GM18909 (cell line): ENCODE measurements around the gene RNF40.

Experiments used
- ATAC-seq: cut with Tn5 transposase; IDR thresholded peaks from one replicate; pipeline ENCODE4 v1.9.1; 2021; ENCODE audit warnings: mild to moderate bottlenecking; ENCODE audit not compliant: unreplicated experiment, poor library complexity

Gene RNF40

DNA sequence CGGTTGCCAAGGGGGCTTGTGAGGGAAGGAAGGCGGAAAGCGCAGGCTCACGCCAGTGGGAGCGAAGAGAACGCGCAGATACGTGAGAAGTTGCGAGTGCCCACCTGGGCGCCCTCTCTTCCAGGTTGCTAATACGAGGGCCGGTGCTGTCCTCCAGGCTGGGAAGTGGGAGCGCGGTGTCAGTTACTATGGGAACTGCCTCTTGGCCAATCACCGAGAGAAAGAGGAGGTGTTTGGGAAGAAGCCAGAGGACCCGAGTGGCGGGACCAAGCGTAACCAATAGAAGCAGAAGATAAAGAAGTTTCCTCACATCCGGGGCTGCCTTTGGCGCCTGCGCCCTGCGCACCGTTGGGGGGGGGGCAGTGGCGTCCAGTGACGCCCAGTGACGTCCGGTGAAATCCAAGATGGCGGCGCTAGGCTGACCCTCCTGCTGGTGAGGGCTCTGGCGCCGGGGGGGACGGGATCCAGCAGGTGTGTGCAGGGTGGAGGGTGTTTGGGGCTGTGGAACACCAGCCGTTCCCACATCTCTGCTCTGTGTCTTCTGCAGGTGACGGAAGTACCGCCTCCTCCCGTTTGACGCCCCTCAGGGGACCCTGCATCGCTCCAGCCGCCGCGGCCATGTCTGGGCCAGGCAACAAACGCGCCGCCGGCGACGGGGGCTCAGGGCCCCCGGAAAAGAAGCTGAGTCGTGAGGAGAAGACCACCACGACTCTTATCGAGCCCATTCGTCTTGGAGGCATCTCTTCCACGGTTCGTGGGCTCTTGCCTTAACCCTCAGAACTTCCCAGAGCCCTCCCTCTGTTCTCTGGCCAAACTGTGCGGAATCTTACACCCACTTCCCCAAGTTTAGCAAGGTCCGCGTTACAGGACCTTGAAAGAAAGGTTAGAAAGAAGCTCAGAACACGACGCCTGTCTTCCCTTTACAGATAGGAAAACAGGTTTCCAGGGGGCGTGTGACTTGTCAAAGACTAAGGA is at the start of gene RNF40, which contains the start of gene CFAP119:
Gene RNF40, plus strand, starts transcription at position 395 of the 975 bp plus-strand sequence. Its CDS starts 224 bp downstream, at position 619.
Gene CFAP119, minus strand, starts transcription at position 135 of the 975 bp plus-strand sequence. CDS start 314 bp downstream, outside the sequence.
- peak; percentile 89 for ATAC-seq

- no peak for ATAC-seq
These were observed 46.2 kb upstream of the RNF40 start for GRCh38 chr16:30715750-30716445.

DNA sequence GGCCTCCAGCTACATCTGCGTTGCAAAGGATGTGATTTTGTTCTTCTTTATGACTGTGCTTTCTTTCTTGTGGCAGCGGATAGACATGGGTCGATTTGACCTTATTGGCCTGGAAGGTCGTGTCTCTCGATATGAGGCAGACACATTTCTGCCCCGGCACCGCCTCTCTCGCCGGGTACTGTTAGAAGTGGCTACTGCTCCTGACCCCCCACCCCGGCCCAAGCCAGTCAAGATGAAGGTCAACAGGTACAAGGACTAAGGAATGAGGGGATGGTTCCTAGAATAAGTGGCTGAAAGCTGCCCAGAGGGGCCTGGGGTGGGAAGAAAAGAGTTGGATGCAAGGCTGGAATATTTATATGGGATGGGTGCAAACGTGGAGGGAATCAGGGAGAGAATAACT is 42.0 kb upstream of the RNF40 start:
- ATAC-seq = no peak

GRCh38 chr16:30720694-30721093 is 41.4 kb upstream of the RNF40 start:
- ATAC-seq = no peak

- ATAC-seq = no peak
These were observed 41.0 kb upstream of the RNF40 start for GRCh38 chr16:30721167-30721566.

DNA sequence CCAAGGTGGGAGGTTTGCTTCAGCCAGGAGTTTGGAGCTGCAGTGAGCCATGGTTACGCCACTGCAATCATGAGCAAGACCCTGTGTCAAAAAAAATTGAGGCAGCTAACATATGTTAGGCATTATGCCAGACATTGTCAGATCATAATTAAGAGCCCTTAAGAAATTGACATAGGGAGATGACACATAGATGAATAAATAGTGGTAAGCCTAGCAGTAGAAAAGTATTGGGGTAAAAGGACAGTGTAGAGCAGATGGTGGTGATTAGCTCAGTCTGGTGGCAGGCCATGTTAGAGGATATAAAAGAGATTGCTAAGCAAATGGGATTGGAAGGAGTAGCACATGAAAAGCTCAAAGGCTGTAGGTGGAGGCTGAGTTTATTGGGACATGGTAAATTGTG is 40.5 kb upstream of the RNF40 start:
- ATAC-seq = no peak

DNA sequence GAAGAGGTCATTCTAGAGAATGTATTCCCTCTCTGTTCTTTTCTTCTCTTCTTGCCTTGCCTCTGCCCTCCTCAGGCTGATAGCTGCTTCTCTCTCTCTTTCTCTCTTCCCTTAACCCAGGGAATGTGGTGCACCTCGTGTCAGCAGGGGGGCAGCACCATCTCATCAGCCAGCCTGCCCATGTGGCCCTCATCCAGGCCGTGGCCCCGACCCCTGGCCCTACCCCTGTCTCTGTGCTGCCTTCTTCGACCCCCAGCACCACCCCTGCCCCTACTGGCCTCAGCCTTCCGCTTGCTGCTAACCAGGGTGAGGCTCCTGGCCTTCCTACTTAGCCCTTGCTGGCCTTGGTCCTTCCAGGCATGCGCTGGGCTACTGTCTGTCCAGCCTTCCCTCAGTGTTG is 39.7 kb upstream of the RNF40 start:
- no peak for ATAC-seq

- ATAC-seq = no peak
These were observed 39.2 kb upstream of the RNF40 start for GRCh38 chr16:30722916-30723315.

DNA sequence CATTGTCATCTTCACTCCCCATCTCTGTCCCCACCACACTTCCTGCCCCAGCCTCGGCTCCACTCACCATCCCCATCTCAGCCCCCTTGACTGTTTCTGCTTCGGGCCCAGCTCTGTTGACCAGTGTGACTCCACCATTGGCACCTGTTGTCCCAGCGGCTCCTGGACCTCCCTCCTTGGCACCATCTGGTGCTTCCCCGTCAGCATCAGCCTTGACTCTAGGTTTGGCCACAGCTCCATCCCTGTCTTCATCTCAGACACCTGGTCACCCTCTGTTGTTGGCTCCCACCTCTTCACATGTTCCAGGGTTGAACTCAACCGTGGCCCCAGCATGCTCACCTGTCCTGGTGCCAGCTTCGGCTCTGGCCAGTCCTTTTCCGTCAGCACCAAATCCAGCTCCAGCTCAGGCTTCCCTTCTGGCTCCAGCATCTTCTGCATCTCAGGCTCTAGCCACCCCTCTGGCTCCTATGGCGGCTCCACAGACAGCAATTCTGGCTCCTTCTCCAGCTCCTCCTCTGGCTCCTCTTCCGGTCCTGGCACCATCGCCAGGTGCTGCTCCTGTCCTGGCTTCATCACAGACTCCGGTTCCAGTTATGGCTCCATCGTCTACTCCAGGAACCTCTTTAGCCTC is 38.3 kb upstream of the RNF40 start:
- ATAC-seq = no peak

DNA sequence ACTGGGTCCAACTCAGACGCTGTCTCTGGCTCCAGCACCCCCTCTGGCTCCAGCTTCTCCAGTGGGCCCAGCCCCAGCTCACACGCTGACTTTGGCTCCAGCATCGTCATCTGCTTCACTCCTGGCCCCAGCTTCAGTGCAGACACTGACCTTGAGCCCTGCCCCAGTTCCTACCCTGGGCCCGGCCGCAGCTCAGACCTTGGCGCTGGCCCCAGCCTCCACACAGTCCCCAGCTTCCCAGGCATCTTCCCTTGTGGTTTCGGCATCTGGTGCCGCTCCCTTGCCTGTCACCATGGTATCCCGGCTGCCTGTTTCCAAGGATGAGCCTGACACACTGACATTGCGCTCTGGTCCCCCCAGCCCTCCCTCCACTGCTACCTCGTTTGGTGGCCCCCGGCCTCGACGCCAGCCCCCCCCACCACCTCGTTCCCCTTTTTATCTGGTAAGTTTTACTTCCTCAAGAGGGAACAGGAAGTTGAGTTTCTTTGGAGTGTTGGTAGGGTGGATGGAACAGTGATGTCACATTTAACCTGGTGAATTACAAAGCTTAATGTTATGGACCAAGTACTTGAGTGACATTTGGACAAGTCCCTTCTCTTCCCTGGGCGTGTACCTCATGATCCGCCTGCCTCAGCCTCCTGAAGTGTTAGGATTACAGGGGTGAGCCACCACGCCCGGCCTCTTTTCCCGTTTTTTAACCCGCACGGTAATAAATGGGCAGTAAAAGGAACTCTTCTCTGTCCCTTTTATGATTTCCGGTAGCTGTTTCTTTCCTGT is 37.3 kb upstream of the RNF40 start:
- no peak for ATAC-seq

GRCh38 chr16:30725418-30725792 is 36.7 kb upstream of the RNF40 start:
- no peak for ATAC-seq

- no peak for ATAC-seq
These were observed 33.8 kb upstream of the RNF40 start for GRCh38 chr16:30728321-30728720.

DNA sequence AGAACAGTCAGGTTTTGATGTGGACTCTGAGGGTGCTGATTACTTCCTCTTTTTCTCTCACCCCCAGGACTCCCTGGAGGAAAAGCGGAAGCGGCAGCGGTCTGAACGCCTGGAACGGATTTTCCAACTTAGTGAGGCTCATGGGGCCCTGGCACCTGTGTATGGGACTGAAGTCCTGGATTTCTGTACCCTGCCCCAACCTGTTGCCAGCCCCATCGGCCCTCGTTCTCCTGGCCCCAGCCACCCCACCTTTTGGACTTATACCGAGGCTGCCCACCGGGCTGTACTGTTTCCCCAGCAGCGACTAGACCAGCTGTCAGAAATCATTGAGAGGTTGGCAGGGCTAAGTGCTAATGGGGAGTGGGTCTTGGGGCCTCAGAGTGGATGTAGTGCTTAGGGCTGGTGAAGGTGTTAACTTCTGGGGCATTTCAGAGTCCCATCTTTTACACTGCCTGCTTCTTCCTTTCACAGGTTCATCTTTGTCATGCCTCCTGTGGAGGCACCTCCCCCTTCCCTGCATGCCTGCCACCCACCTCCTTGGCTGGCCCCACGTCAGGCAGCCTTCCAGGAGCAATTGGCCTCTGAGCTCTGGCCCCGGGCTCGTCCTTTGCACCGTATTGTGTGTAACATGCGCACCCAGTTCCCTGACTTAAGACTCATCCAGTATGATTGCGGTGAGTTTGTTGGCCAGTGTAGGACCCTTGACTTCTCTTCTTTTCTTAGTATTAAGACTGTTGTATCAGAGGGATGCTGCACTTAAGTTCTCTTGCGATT is 33.0 kb upstream of the RNF40 start:
- ATAC-seq = no peak

GRCh38 chr16:30731411-30731810 is 30.7 kb upstream of the RNF40 start:
- no peak for ATAC-seq

DNA sequence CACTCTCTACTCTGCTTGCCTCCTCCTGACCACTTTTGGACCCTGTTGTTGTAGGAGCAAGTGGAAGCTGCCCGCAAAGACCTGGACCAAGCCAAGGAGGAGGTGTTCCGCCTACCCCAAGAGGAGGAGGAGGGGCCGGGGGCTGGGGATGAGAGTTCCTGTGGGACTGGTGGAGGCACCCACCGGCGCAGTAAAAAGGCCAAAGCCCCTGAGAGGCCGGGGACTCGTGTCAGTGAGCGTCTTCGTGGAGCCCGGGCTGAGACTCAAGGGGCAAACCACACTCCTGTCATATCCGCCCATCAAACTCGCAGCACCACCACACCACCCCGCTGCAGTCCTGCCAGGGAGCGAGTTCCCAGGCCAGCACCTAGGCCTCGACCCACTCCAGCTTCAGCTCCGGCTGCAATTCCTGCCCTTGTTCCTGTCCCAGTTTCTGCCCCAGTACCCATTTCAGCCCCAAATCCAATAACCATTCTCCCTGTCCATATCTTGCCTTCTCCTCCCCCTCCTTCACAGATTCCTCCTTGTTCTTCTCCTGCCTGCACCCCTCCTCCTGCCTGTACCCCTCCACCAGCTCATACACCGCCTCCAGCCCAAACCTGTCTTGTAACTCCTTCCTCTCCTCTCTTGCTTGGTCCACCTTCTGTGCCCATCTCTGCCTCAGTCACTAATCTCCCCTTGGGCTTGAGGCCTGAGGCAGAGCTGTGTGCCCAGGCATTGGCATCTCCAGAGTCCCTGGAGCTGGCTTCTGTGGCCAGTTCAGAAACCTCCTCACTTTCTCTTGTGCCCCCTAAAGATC is 24.9 kb upstream of the RNF40 start:
- ATAC-seq = no peak

DNA sequence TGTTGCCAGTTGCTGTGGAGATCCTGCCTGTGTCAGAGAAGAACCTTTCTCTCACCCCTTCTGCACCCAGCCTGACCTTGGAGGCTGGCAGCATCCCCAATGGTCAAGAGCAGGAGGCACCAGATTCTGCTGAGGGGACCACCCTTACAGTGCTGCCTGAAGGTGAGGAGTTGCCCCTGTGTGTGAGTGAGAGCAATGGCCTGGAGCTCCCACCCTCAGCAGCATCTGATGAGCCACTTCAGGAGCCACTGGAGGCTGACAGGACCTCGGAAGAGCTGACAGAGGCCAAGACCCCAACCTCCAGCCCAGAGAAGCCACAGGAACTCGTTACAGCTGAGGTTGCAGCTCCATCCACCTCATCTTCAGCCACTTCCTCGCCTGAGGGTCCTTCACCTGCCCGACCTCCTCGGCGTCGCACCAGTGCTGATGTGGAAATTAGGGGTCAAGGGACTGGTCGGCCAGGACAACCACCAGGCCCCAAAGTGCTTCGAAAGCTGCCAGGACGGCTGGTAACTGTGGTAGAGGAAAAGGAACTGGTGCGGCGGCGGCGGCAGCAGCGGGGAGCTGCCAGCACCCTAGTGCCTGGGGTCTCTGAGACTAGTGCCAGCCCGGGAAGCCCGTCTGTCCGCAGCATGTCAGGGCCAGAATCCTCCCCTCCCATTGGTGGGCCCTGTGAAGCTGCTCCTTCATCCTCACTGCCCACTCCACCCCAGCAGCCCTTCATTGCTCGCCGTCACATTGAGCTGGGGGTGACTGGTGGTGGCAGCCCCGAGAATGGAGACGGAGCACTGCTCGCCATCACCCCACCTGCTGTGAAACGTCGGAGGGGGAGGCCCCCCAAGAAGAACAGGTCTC is 24.1 kb upstream of the RNF40 start:
- no peak for ATAC-seq
